Kidney (tissue), 14 donors: Measurements from ENCODE around the gene CYB561D2. TPM values are rescaled to one million over a fixed set of nuclear protein-coding genes. Genes with fewer than 3 reads are reported as not detected.

Experiments used
- DNase-seq, 5 donors: peaks; one replicate each; pipeline ENCODE4 v3.0.0-alpha.2; 2013 to 2020
- FAIRE-seq: peaks from 2 replicates; lab custom pipeline; 2012; peaks lifted over from hg19 to GRCh38; lab: Jason Lieb, UNC
- H3K27ac ChIP-seq, 2 donors: one replicate each; pipeline ENCODE4 v1.7.0; 2013; ENCODE audit warnings: low read depth in 2 of 2, low read length in 2 of 2, inconsistent platforms in 1 of 2
- H3K27me3 ChIP-seq: one replicate; pipeline ENCODE4 v1.7.1; 2013; ENCODE audit warnings: low read length, inconsistent platforms; ENCODE audit not compliant: control insufficient read depth, insufficient read depth
- H3K36me3 ChIP-seq, 3 donors: one replicate each; pipeline versions ENCODE4 v1.7.0 to v1.7.1; 2013; ENCODE audit warnings: low read length in 3 of 3, control low read depth in 1 of 3, inconsistent platforms in 1 of 3; ENCODE audit not compliant: insufficient read depth in 3 of 3, control insufficient read depth in 2 of 3
- H3K4me1 ChIP-seq, 3 donors: one replicate each; pipeline versions ENCODE4 v1.7.0 to v1.7.1; 2013; ENCODE audit warnings: low read length in 3 of 3, inconsistent platforms in 1 of 3, low read depth in 1 of 3; ENCODE audit not compliant: control insufficient read depth in 2 of 3, insufficient read depth in 2 of 3
- H3K4me3 ChIP-seq, 3 donors: one replicate each; pipeline versions ENCODE4 v1.7.0 to v1.8.1; 2013; ENCODE audit warnings: low read length in 3 of 3, control low read depth in 1 of 3, inconsistent platforms in 1 of 3
- H3K9ac ChIP-seq, 3 donors: one replicate each; pipeline versions ENCODE4 v1.7.0 to v1.7.1; 2013; ENCODE audit warnings: low read length in 3 of 3, control low read depth in 1 of 3, inconsistent platforms in 1 of 3
- H3K9me3 ChIP-seq, 3 donors: one replicate each; pipeline versions ENCODE4 v1.7.0 to v1.7.1; 2013; ENCODE audit warnings: low read length in 3 of 3, control low read depth in 1 of 3, inconsistent platforms in 1 of 3; ENCODE audit not compliant: control insufficient read depth in 2 of 3, insufficient read depth in 1 of 3
- CTCF ChIP-seq: IDR thresholded peaks from 3 replicates; pipeline ENCODE4 v1.5.1; 2012; ENCODE audit warnings: mild to moderate bottlenecking, moderate library complexity, borderline replicate concordance; ENCODE audit not compliant: insufficient read depth; ENCODE audit errors: extremely low read depth
- intact Hi-C: fragments of 100-400 bp; cut with DNase I; formaldehyde crosslinking; loops from one replicate; pipeline ENCODE4 v1.11.1; 2022
- polyA plus RNA-seq: library from polyadenylated mRNA; stranded (reverse); fragments of 350-450 nt; fragmentation: Illumina TruSeq; extraction: RNeasy Lipid Tissue Mini Kit (QIAGEN cat#74804); gene quantifications from one replicate; pipeline ENCODE4 v1.2.3, GENCODE V29; 2014; ENCODE audit warnings: low read depth, low replicate concordance; ENCODE audit not compliant: insufficient read depth
- total RNA-seq: library from RNA; stranded (reverse); fragmentation: NEBNext Ultra II Directional; extraction: Animal tissue kit (Norgen Biotek cat#: 25700); gene quantifications from one replicate; pipeline ENCODE4 v1.2.1, GENCODE V29; 2021
- donor health status: control.
- donor health status: control.
- donor health status: control.
- donor health status: control.
- donor health status: control.
- donor health status: DM: yes; HTN: yes; CAD: no.
- donor health status: Normal renal cell carcinoma (clear cell type).

The CYB561D2 gene
- total and polyA plus RNA-seq, 2 donors from 2014 or later = 28.5 to 38.8 TPM

DNA sequence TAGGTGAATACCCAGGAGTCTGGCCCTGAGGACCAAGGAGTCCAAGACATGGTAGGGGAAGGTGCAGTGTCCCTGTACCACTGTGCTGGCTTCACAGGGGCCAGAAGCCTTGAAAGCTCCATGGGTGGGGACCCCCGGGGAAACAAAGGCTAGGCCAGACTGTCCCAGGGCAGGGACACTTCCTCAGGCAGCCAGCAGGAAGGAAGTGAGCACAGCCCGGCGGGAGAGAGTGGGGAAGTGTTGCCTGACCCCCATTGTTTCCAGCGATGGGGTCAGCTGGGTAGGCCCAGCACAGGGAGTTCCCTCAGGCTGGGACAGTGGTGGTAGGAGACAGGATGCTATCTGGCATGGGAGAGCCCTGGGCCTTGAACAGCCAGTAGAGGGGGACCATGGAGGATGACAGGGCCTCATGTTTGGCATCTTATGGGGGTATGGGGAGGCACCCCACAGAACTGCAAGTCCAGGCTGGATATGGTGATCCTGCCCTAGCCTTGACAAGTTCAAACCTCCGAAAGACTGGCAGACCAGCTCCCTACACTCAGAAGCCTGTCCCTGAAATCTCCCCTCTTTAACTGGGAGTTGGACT, 27.0 kb upstream of the CYB561D2 start:
- Histone ChIP-seq H3K27me3 (no peaks in the 10 kb centered on the region), H3K9me3 (no peaks in the 10 kb centered on the region), H3K36me3 (peaks cover 3 to 15% (median 12%) of the 10 kb centered on the region in 3 donors), H3K9ac (peak overlapping the region in 1 of 3 donors; percentile 38), H3K4me1 (peaks cover 3 to 46% (median 31%) of the 10 kb centered on the region in 3 donors), H3K4me3 (peak overlapping the region in 1 of 3 donors; percentile 25), H3K27ac (peak overlapping the region; percentile 86 to 87)
- no peak for TF ChIP-seq CTCF
- intact Hi-C loops = no loop called here
- FAIRE-seq (no peak), DNase-seq (peak in 1 of 5 donors; percentile 63)

GRCh38 chr3:50324351-50325112, 26.1 kb upstream of the CYB561D2 start:
- TF ChIP-seq CTCF = peak; percentile 87
- Histone ChIP-seq H3K4me1 (peaks cover 3 to 40% (median 25%) of the 10 kb centered on the region in 3 donors), H3K9me3 (no peaks in the 10 kb centered on the region), H3K9ac (peak overlapping the region in 1 of 3 donors; percentile 38), H3K27ac (peak overlapping the region; percentile 70 to 73), H3K27me3 (no peaks in the 10 kb centered on the region), H3K4me3 (peak overlapping the region in 1 of 3 donors; percentile 25), H3K36me3 (peaks cover 0 to 14% (median 8%) of the 10 kb centered on the region in 3 donors)
- intact Hi-C loops = no loop called here
- DNase-seq (peak in 4 of 5 donors; percentile 62 to 86 (median 76)), FAIRE-seq (no peak)

DNA sequence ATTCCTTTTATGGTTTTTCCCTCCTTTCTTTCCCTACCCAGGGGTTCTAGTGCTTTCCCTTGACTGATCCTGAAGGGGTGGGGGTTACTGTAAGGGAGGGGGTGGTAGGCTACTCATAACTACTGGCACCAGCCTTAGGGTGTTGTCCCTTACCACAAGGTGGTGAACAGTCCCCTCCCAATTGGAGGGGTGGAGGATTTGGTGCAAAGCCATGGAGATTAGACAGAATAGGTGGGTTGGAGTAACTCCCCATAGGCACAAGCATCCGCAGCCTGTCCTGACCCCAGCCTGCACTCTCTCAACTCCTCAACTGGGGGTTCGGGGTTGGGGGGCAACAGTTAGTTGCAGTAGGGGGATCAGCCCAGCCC, 25.6 kb upstream of the CYB561D2 start:
- no peak overlapping the region for H3K9ac ChIP-seq
- H3K36me3 ChIP-seq = peaks cover 3 to 20% (median 6%) of the 10 kb centered on the region in 3 donors
- intact Hi-C loops = no loop called here
- H3K4me1 ChIP-seq = peaks cover under 1 to 35% (median 19%) of the 10 kb centered on the region in 3 donors
- H3K27me3 ChIP-seq = no peaks in the 10 kb centered on the region
- TF ChIP-seq CTCF = no peak
- H3K4me3 ChIP-seq = no peak overlapping the region
- no peak for FAIRE-seq
- no peak overlapping the region for H3K27ac ChIP-seq
- DNase-seq = no peak
- H3K9me3 ChIP-seq = no peaks in the 10 kb centered on the region
